Cerebellar nuclear complex (tissue), 1 donor: ENCODE data around the gene ARHGEF37.
"Not testable (repeated sequence)": the region's sequence is repeated elsewhere in the genome, so short reads cannot be mapped to it uniquely, and the experiment has no call there.

Experiments
- DNase-seq, 2 experiments: peaks; one replicate each; lab custom pipeline; 2025; lab: John Stamatoyannopoulos, UW

ARHGEF37 gene

DNA sequence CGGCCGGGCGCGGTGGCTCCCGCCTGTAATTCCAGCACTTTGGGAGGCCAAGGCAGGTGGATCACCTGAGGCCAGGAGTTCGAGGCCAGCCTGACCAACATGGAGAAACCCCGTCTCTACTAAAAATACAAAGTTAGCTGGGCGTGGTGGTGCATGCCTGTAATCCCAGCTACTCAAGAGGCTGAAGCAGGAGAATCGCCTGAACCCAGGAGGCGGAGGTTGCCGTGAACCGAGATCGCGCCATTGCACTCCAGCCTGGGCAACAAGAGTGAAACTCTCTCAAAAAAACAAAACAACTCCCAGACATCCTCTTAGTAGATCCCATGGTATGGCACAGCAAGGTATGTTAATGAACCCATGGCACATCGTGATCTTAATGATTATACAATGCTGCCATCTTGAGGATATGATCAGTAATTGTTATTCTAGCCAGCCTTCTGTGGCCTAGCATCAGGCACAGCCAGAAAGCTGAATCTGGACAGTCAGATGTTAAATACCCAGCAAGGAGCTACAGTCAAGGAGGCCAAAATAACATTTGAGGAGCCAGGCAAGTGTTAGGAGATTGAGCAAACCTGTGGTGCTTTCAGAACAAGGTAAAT lies 16.7 kb upstream of the ARHGEF37 start:
- peak; percentile 44 to 66 for DNase-seq

DNA sequence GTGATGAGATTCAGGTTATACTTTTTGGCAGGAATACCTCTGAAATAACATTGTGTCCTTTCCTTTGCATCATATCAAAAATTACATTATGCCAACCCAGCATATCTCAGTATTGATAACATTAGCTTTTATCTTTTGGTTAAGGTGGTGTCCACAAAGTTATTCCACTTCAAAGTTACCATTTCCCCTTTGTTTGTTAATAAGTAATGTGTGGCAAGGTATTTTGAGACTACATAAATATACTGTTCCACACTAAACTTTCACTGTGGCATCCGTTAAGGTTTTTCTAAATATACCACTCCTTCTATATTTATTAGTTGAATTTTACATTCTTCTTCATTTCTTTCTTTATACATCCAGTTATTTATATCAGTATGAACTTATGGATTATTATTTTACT lies 14.1 kb upstream of the ARHGEF37 start:
- DNase-seq: no peak

GRCh38 chr5:149572170-149572569 lies 9.1 kb upstream of the ARHGEF37 start:
- no peak for DNase-seq

DNA sequence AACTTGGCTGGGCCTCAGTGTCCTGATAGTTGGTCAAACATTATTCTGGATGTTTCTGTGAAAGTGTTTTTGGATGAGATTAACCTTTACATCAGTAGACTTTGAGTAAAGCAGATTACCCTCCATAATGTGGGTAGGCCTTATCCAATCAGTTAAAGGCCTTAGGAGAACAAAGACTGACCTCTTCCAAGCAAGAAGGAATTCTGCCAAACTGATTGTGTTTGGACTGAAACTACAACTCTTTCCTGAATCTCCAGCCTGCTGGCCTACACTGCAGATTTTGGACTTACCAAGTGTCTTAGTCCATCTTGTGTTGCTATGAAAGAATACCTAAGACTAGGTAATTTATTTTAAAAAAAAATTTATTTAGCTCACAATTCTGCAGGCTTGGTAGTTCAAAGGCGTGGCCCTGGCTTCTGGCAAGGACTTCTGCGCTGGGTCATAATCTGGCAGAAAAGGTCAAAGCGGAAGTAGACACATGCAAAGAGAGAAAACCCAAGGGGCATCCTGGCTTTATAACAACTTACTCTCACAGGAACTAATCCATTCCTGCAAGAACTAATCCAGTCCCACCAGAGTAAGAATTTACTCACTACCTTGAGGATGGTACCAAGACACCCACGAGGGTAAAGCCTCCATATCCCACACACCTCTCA lies 8.6 kb upstream of the ARHGEF37 start:
- DNase-seq: no peak

DNA sequence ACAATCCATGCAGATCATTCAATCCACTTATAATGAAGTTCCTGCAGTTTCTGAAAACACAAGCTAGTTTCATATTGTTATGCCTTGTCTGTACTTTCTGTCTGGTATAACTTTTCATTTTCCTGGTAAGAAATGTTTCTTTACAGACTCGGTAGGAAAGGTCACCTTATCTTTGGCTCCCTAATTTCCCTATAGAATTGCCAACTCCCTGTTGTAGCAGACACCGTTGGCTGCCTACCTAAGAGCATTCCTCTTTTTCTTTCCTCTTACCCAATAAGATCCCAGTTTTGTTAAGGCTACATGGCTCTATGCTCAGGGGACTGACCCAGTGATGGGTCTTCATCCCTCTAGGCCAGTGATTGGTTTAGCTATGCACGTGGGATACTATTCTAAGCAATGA lies 6.2 kb upstream of the ARHGEF37 start:
- no peak for DNase-seq

DNA sequence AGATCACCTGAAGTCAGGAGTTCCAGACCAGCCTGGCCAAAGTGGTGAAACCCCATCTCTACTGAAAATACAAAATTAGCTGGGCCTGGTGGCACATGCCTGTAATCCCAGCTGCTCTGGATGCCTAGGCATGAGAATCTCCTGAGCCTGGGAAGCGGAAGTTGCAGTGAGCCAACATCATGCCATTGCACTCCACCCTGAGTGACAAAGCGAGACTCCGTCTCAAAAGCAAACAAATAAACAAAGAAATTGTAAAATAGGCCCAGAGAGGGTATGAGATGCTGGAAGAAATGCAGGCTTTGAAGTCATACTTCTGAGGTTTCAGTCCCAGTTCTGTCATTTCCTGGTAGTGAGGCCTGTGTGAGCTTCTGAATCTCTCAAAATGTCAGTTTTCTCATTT lies 5.3 kb upstream of the ARHGEF37 start:
- no peak for DNase-seq

- no peak for DNase-seq
Measured at GRCh38 chr5:149578896-149579295, 2.4 kb upstream of the ARHGEF37 start.

DNA sequence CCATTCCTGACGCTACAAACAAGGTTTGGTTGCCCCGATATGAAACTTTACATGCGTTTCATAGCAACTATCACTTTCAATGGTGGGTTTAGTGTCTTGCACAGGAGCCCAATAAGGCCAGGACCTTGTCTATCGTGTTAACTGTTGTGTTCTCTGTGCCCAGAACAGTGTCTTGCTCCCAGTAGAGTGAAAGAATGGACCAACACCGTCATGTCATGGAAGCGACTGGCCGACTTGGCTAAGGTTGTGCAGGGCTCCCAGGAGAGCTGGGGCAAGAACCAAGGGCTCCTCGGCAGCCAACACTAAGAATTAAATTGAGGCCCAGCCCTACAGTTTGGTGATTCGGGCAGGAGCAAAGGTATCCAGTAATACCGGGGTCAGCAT lies 498 bp upstream of the ARHGEF37 start:
- no peak for DNase-seq

DNA sequence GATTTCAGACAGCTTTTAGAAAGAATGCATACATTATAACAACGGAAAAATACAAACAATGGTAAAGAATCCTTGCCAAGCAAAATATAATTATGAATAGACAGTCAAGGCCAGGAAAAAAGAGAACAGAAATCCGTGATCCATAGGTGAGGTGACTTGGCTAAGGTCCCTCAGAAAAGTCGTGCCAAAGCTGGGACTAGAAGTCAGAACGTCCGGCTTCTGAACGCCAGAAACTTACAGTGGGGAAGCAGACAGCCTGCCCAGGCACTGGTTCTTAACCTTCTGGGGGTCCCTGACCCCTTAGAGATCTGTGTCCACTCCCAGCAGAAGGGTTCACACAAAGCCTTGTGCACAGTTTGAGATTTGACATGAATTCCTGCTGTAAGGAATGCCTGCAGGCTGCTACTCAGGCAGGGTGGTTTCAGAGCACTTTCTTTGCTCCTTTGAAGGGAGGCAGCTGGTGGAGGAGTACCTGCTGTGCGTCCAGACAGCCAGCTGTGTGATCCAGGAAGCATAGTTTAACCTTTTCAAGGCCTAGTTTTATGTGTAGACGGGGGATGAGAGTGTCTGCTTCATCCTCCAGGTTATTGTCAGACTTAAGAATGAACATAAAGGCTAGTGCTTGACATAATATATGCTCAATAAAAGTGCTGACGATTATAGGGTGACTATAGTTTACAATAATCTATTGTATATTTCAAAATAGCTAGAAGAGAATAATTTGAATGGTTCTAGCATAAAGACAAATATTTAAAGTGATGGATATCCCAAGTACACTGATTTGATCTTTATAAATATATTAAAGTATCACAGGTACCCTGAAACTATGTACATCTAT lies 852 bp downstream of the ARHGEF37 start:
- DNase-seq: no peak

DNA sequence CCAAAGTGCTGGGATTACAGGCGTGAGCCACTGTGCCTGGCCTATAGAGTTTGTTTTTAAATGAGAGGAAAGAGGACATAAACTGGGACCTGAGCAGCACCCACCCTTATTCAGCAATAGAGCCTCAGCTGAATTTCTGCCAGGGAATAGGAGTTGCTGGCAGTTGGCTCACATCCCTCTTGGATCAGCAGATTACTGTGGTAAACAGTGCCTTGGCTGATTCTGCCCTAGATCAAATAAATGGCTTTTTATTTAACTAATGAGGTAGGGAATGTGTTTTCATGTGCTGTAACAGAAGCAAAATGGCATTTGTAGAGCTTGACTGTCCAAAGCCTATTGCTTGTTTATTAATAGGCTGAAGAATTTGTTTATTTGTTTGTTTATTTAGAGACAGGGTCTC lies 2.1 kb downstream of the ARHGEF37 start:
- peak in 1 of 2 experiments; percentile 62 for DNase-seq

GRCh38 chr5:149584121-149584520 lies 2.8 kb downstream of the ARHGEF37 start:
- no peak for DNase-seq

DNA sequence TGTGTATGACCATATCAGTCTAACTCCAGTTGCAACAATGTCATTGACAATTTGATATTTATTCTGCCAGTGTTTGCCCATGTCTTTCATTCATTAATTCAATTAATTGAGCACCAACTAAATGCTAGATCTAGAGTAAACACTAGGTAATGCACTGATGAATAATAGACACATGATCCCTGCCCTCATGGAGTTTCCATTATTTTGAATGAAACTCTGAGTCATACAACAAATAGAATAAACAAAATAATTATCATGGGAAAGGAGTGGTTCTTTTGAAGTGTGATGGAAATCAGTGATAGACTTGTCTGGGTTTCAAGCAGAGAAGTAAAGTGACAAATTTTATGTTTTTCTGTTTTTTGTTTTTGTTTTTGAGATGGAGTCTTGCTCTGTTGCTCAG lies 4.6 kb downstream of the ARHGEF37 start:
- no peak for DNase-seq

DNA sequence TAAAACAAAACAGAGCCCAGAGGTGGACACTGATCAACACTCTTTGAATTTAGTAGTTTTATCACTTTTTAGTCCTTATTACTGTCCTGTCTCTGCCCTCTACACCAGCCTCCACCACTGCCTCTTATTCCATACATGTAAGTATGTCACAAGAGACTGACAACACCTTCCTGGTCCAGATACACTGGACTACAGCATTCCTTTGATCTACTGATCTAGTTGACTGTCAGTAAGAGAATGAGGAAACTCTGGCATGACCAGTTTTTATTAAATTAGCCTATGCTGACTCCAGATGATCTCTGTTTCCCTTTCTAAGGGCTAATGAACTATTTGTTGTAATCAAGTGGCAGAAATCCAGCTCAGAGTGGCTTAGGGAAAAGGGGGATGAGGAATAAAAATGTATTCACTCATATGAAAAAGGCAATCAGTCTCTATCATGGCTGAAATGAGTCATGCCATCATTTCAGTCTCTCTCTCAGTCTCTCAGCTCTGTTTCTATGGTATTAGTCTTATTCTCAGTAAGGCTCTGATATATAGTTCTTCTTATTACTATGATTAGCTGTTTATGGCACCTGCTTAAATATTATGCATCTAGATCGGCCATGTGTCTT lies 5.5 kb downstream of the ARHGEF37 start:
- no peak for DNase-seq

- DNase-seq: no peak
Measured at GRCh38 chr5:149588936-149589335, 7.6 kb downstream of the ARHGEF37 start.

- DNase-seq: no peak
Measured at GRCh38 chr5:149593370-149593769, 12.1 kb downstream of the ARHGEF37 start.

GRCh38 chr5:149594206-149594895 lies 13.1 kb downstream of the ARHGEF37 start:
- no peak for DNase-seq

DNA sequence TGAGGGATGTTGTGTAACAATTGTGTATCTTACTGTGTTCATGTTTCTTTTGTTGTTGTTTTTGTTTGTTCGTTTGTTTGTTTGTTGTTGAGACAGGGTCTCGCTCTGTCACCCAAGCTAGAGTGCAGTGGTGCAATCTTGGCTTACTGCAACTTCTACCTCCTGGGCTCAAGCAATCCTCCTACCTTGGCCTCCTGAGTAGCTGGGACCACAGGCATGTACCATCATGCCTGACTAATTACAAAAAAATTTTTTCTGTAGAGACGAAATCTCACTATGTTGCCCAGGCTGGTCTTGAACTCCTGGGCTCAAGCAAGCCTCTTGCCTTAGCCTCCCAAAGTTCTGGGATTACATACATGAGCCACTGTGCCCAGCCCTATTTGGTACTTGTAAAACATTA lies 13.8 kb downstream of the ARHGEF37 start:
- DNase-seq: not testable (repeated sequence)

GRCh38 chr5:149596712-149597111 lies 15.4 kb downstream of the ARHGEF37 start:
- peak in 1 of 2 experiments; percentile 46 for DNase-seq

- no peak for DNase-seq
Measured at GRCh38 chr5:149597618-149598017, 16.3 kb downstream of the ARHGEF37 start.

DNA sequence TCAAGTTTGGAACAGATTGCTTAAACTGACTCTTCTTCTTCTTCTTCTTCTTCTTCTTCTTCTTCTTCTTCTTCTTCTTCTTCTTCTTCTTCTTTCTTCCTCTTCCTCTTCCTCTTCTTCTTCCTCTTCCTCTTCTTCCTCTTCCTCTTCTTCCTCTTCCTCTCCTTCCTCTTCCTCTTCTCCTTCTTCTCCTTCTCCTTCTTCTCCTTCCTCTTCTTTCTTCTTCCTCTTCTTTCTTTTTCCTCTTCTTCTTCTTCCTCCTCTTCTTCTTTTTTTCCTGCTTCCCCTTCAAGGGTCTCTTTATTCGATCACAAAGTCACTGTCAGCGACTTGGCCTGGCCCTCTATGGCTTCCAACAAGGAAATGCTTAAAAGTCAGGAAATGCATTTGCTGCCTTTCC lies 16.9 kb downstream of the ARHGEF37 start:
- DNase-seq: not testable (repeated sequence)

GRCh38 chr5:149598966-149599365 lies 17.7 kb downstream of the ARHGEF37 start:
- no peak for DNase-seq

GRCh38 chr5:149599375-149599774 lies 18.1 kb downstream of the ARHGEF37 start:
- peak in 1 of 2 experiments; percentile 29 for DNase-seq
